Pancreas (tissue), 10 donors: ENCODE results near the gene BMP4. TPM values are rescaled to one million over a fixed set of nuclear protein-coding genes. Genes with fewer than 3 reads are reported as not detected.

Source experiments
- ATAC-seq, 4 donors: fragments of 200-7000 bp; cut with Tn5 transposase; one replicate each; pipeline versions ENCODE4 v1.8.0 to v1.9.1; 2020; ENCODE audit warnings: mild to moderate bottlenecking in 4 of 4, moderate library complexity in 4 of 4
- DNase-seq, 6 donors: peaks; one replicate each; pipeline ENCODE4 v3.0.0-alpha.2; 2020
- FAIRE-seq: peaks from 2 replicates; lab custom pipeline; 2012; peaks lifted over from hg19 to GRCh38; lab: Jason Lieb, UNC
- H3K27ac ChIP-seq, 4 donors: fragments of 200-600 bp; sonication (generic); 1 replicate in 3 of 4; 2 replicates in 1 of 4; pipeline versions ENCODE4 v1.5.0 to v1.8.0; 2020
- H3K27me3 ChIP-seq, 4 donors: fragments of 200-600 bp; one replicate each; pipeline ENCODE4 v1.8.0; 2021
- H3K36me3 ChIP-seq, 3 donors: fragments of 200-600 bp; sonication (generic) in 1 of 3; one replicate each; pipeline versions ENCODE4 v1.5.0 to v1.8.0; 2020 to 2021
- H3K4me1 ChIP-seq, 3 donors: fragments of 200-600 bp; one replicate each; pipeline ENCODE4 v1.8.0; 2021
- H3K4me3 ChIP-seq, 4 donors: fragments of 200-600 bp; sonication (generic) in 2 of 4; one replicate each; pipeline versions ENCODE4 v1.5.0 to v1.8.0; 2020 to 2021
- H3K9me3 ChIP-seq, 4 donors: fragments of 200-600 bp; one replicate each; pipeline ENCODE4 v1.8.0; 2021
- CTCF ChIP-seq, 4 donors: fragments of 200-600 bp; sonication (generic) in 3 of 4; IDR thresholded peaks; one replicate each; pipeline versions ENCODE4 v1.5.0 to v1.8.0; 2021; ENCODE audit warnings: antibody characterized with exemption in 4 of 4
- WGBS, 2 donors: extraction: QIAGEN DNeasy Blood & Tissue Kit; methylation state at CpG; one replicate each; pipeline ENCODE4 v1.1.7; 2013; 5-methylcytosine and 5-hydroxymethylcytosine counted together
- intact Hi-C, 3 donors: fragments of 100-400 bp; cut with DNase I; formaldehyde crosslinking; loops; one replicate each; pipeline versions ENCODE4 v1.11.1 to v1.14.2; 2022
- polyA plus RNA-seq, 2 donors: library from polyadenylated mRNA; stranded (reverse); fragments of 200-250 nt; gene quantifications; one replicate each; pipeline ENCODE4 v1.2.3, GENCODE V29; 2013
- total RNA-seq, 6 donors: library from RNA; stranded (reverse); fragmentation: NEBNext Ultra II Directional in 4 of 6; extraction: Animal tissue kit (Norgen Biotek cat#: 25700) in 4 of 6; gene quantifications; one replicate each; pipeline versions ENCODE4 v1.2.1 to v1.2.4, GENCODE V29; 2021 to 2023
- donor health status: healthy with polysubstance abuse.
- donor health status: DM: no; HTN: no; CAD: no; lungs with moderate emphysema.
- donor health status: DM: no; HTN: no; CAD: no.
- donor health status: control.
- donor health status: control.
- donor health status: Bipolar disorder and iron deficiency.
- donor health status: DM: yes; HTN: yes; CAD: no.
- donor health status: DM: no; HTN: no; CAD: no.
- donor health status: DM: no; HTN: no; CAD: no.
- donor health status: DM: yes; HTN: yes; CAD: no.

The BMP4 gene
- total and polyA plus RNA-seq, 8 donors = 0.59 to 4.6 (median 1.9) TPM

GRCh38 chr14:53929871-53930715, 26.5 kb downstream of the BMP4 start:
- no peaks in the 10 kb centered on the region for H3K4me1 ChIP-seq
- peak; percentile 16 to 52 (median 40) for TF ChIP-seq CTCF (IDR thresholded peaks at IDR 0.05)
- 78% methylated on average over 2 of the region's 2 CpGs for WGBS, 2 donors

GRCh38 chr14:53927171-53927570, 29.5 kb downstream of the BMP4 start:
- intact Hi-C loops = no loop called here
- Histone ChIP-seq H3K27me3 (no peaks in the 10 kb centered on the region), H3K27ac (no peak overlapping the region), H3K4me1 (no peaks in the 10 kb centered on the region), H3K36me3 (no peaks in the 10 kb centered on the region), H3K9me3 (no peaks in the 10 kb centered on the region), H3K4me3 (no peak overlapping the region)
- no peak for DNase-seq
- no peak for FAIRE-seq
- ATAC-seq = no peak
- 58 to 68% methylated on average over 5 of the region's 5 CpGs for WGBS, 2 donors
- no peak for TF ChIP-seq CTCF (IDR thresholded peaks at IDR 0.05)

More at GRCh38 chr14:53929871-53930715, 26.5 kb downstream of the BMP4 start:
- H3K27ac ChIP-seq = no peak overlapping the region
- H3K27me3 ChIP-seq = no peaks in the 10 kb centered on the region
- no peaks in the 10 kb centered on the region for H3K9me3 ChIP-seq
- no peak overlapping the region for H3K4me3 ChIP-seq
- intact Hi-C loops = no loop called here
- no peaks in the 10 kb centered on the region for H3K36me3 ChIP-seq
- DNase-seq = peak in 3 of 6 donors; percentile 28 to 62 (median 36)
- ATAC-seq = peak in 3 of 4 donors; percentile 53 to 76 (median 60)
- FAIRE-seq = no peak

GRCh38 chr14:53925201-53925766, 31.3 kb downstream of the BMP4 start:
- Histone ChIP-seq H3K27ac (no peak overlapping the region), H3K4me3 (no peak overlapping the region), H3K9me3 (no peaks in the 10 kb centered on the region), H3K4me1 (no peaks in the 10 kb centered on the region), H3K36me3 (no peaks in the 10 kb centered on the region), H3K27me3 (no peaks in the 10 kb centered on the region)
- no peak for TF ChIP-seq CTCF (IDR thresholded peaks at IDR 0.05)
- ATAC-seq = no peak
- WGBS, 2 donors = 75 to 83% methylated on average over 6 of the region's 6 CpGs
- intact Hi-C loops = no loop called here
- no peak for DNase-seq
- no peak for FAIRE-seq

- no peak overlapping the region for H3K4me3 ChIP-seq
- H3K36me3 ChIP-seq = no peaks in the 10 kb centered on the region
- FAIRE-seq = no peak
- 11 to 37% methylated on average over 4 of the region's 4 CpGs for WGBS, 2 donors
- H3K27me3 ChIP-seq = no peaks in the 10 kb centered on the region
- ATAC-seq = peak in 3 of 4 donors; percentile 31 to 50 (median 34)
- TF ChIP-seq CTCF (IDR thresholded peaks at IDR 0.05) = no peak
- no peak for DNase-seq
- intact Hi-C loops = no loop called here
- H3K4me1 ChIP-seq = no peaks in the 10 kb centered on the region
- H3K9me3 ChIP-seq = no peaks in the 10 kb centered on the region
- no peak overlapping the region for H3K27ac ChIP-seq
Measured at GRCh38 chr14:53924753-53925152, 31.9 kb downstream of the BMP4 start.

GRCh38 chr14:53921027-53921426, 35.6 kb downstream of the BMP4 start:
- no peak for DNase-seq
- 48 to 56% methylated on average over 3 of the region's 3 CpGs for WGBS, 2 donors
- no peak for TF ChIP-seq CTCF (IDR thresholded peaks at IDR 0.05)

More at GRCh38 chr14:53921027-53921426, 35.6 kb downstream of the BMP4 start:
- Histone ChIP-seq H3K4me1 (no peaks in the 10 kb centered on the region), H3K36me3 (no peaks in the 10 kb centered on the region), H3K27me3 (no peaks in the 10 kb centered on the region), H3K27ac (no peak overlapping the region), H3K9me3 (no peaks in the 10 kb centered on the region), H3K4me3 (no peak overlapping the region)
- no peak for ATAC-seq
- intact Hi-C loops = no loop called here
- FAIRE-seq = no peak
